Activated CD4-positive, alpha-beta memory T cell treated with anti-CD3 and anti-CD28 coated beads for 36 hours (primary cell): ENCODE results near the gene PLCB1. TPM values are rescaled to one million over a fixed set of nuclear protein-coding genes. Genes with fewer than 3 reads are reported as not detected.
A peak's percentile ranks its signal among the peaks of the same experiment; 100 is the strongest.
"Not testable (repeated sequence)": the region's sequence is repeated elsewhere in the genome, so short reads cannot be mapped to it uniquely, and the experiment has no call there.

Source experiments
- CTCF ChIA-PET: fragments of 350-600 bp; sonication (Branson Sonifier 250); formaldehyde crosslinking; loops from one replicate; lab custom pipeline; 2021; ENCODE audit warnings: antibody characterized with exemption, inconsistent platforms; lab: Charles Lee
- POLR2A ChIA-PET: fragments of 350-600 bp; sonication (Branson Sonifier 250); formaldehyde crosslinking; loops from one replicate; lab custom pipeline; 2021; ENCODE audit warnings: antibody characterized with exemption; lab: Charles Lee
- DNase-seq: peaks from one replicate; pipeline ENCODE4 v3.0.0-alpha.2; 2020
- H3K27ac Mint-ChIP-seq: one replicate; pipeline ENCODE4 v1.8.0; 2021; ENCODE audit warnings: mixed read lengths
- H3K27me3 Mint-ChIP-seq: one replicate; pipeline ENCODE4 v1.8.0; 2021; ENCODE audit warnings: mixed read lengths
- H3K36me3 Mint-ChIP-seq: one replicate; pipeline ENCODE4 v1.8.0; 2021; ENCODE audit warnings: mixed read lengths
- H3K4me1 Mint-ChIP-seq: one replicate; pipeline ENCODE4 v1.8.0; 2021; ENCODE audit warnings: low read depth, mixed read lengths
- H3K4me3 Mint-ChIP-seq: one replicate; pipeline ENCODE4 v1.8.0; 2021; ENCODE audit warnings: mild to moderate bottlenecking, mixed read lengths
- H3K9me3 Mint-ChIP-seq: one replicate; pipeline ENCODE4 v1.8.0; 2021; ENCODE audit warnings: mixed read lengths
- intact Hi-C: fragments of 100-400 bp; cut with micrococcal nuclease; formaldehyde crosslinking; loops from one replicate; pipeline ENCODE4 v1.15.1; 2023
- total RNA-seq, 2 experiments: library from RNA; stranded (reverse); gene quantifications; one replicate each; pipeline ENCODE4 v1.2.3, GENCODE V29; 2021

PLCB1 gene
- total RNA-seq, 2 experiments from 2014 or later = 3.9 to 4.0 TPM

- no peak overlapping the region for H3K4me3 Mint-ChIP-seq
- H3K4me1 Mint-ChIP-seq = no peaks in the 10 kb centered on the region
- intact Hi-C loops = no loop called here
- no peaks in the 10 kb centered on the region for H3K27me3 Mint-ChIP-seq
- H3K9me3 Mint-ChIP-seq = peaks cover 2% of the 10 kb centered on the region
- CTCF ChIA-PET = no interaction called here
- POLR2A ChIA-PET = interaction anchor here (0.6 kb wide), 1 partner anchor 1830 kb away, joined by 4 read pairs; no protein-coding TSS in a partner anchor
- no peak overlapping the region for H3K27ac Mint-ChIP-seq
- DNase-seq = no peak
- no peaks in the 10 kb centered on the region for H3K36me3 Mint-ChIP-seq
Observed at GRCh38 chr20:8589956-8590355, 457.9 kb downstream of the PLCB1 start.

DNA sequence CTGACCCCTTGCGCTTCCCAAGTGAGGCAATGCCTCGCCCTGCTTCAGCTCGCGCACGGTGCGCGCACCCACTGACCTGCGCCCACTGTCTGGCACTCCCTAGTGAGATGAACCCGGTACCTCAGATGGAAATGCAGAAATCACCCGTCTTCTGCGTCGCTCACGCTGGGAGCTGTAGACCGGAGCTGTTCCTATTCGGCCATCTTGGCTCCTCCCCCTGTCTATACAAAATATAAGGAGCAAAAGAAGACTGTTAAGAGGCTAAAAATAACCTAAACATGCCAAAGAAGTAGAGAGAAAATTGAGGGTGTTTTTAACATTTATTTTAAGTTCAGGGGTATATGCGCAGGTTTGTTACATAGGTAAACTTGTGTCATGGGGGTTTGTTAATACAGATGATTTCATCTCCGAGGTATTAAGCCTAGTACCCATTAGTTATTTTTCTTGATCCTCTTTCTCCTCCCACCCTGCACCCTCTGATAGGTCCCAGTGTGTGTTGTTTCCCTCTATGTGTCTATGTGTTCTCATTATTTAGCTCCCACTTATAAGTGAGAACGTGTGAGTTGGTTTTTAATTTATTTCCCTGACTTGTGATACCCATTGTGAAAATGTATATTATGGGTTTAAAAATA, 469.0 kb downstream of the PLCB1 start:
- H3K36me3 Mint-ChIP-seq, DNase-seq, H3K4me3 Mint-ChIP-seq, H3K27ac Mint-ChIP-seq, POLR2A ChIA-PET, H3K9me3 Mint-ChIP-seq, intact Hi-C loops, H3K27me3 Mint-ChIP-seq, CTCF ChIA-PET: not testable (repeated sequence)
- peaks cover 11% of the 10 kb centered on the region for H3K4me1 Mint-ChIP-seq

DNA sequence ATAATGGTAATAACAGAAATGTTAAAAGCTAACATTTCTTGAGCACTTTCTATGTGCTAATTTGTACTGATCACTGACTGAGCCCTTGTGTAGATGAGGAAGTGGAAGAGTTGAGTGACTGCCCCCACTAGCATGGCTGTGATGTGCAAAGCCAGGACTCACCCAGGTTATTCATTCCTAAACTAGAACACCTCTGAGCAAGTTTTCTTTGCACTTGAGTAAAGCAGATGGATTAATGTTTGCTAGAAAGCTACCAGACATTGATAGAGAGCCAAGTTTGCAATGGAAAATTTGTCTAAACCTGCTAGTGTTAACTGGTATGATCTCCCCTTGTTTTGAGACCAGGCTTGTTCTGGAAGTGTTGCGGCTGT, 469.5 kb downstream of the PLCB1 start:
- no peaks in the 10 kb centered on the region for H3K9me3 Mint-ChIP-seq
- ChIA-PET POLR2A (no interaction called here), CTCF (no interaction called here)
- H3K4me1 Mint-ChIP-seq = peaks cover 11% of the 10 kb centered on the region
- no peaks in the 10 kb centered on the region for H3K27me3 Mint-ChIP-seq
- H3K4me3 Mint-ChIP-seq = no peak overlapping the region
- DNase-seq = no peak
- intact Hi-C loops = no loop called here
- no peaks in the 10 kb centered on the region for H3K36me3 Mint-ChIP-seq
- no peak overlapping the region for H3K27ac Mint-ChIP-seq

GRCh38 chr20:8602389-8603116, 470.5 kb downstream of the PLCB1 start:
- Mint-ChIP-seq H3K36me3 (no peaks in the 10 kb centered on the region), H3K27ac (no peak overlapping the region), H3K9me3 (no peaks in the 10 kb centered on the region), H3K4me1 (peaks cover 11% of the 10 kb centered on the region), H3K27me3 (no peaks in the 10 kb centered on the region), H3K4me3 (peak overlapping the region; percentile 40)
- intact Hi-C loops = no loop called here
- ChIA-PET CTCF (no interaction called here), POLR2A (no interaction called here)
- DNase-seq = no peak

DNA sequence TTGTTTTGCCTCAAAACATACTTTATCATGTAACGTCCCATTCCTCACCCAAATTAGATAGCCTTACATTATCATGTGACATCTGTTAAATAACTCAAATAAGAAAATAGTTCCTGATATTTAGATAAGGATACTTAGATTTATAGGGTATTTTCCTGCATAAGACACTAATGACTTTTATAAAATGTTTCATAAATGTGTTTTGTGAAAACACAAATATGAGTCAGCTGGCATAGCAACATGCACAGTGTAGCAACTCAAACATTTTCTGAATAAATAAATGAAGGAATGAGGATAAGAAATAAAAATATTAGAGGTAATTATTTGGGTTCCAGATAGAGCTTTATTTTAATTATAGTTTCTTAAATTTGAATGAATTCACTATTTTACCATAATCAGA, 476.4 kb downstream of the PLCB1 start:
- Mint-ChIP-seq H3K27me3 (no peaks in the 10 kb centered on the region), H3K4me3 (no peak overlapping the region), H3K27ac (no peak overlapping the region), H3K9me3 (no peaks in the 10 kb centered on the region), H3K36me3 (no peaks in the 10 kb centered on the region), H3K4me1 (no peaks in the 10 kb centered on the region)
- ChIA-PET CTCF (interaction anchor here (0.9 kb wide), 1 partner anchor 470 kb away, joined by 3 read pairs; no protein-coding TSS in a partner anchor), POLR2A (no interaction called here)
- DNase-seq = no peak
- intact Hi-C loops = no loop called here

- H3K36me3 Mint-ChIP-seq = no peaks in the 10 kb centered on the region
- intact Hi-C loops = no loop called here
- H3K4me3 Mint-ChIP-seq = no peak overlapping the region
- H3K27me3 Mint-ChIP-seq = no peaks in the 10 kb centered on the region
- POLR2A ChIA-PET = no interaction called here
- CTCF ChIA-PET = no interaction called here
- H3K9me3 Mint-ChIP-seq = no peaks in the 10 kb centered on the region
- H3K27ac Mint-ChIP-seq = no peak overlapping the region
- H3K4me1 Mint-ChIP-seq = no peaks in the 10 kb centered on the region
- DNase-seq = no peak
Observed at GRCh38 chr20:8616792-8617191, 484.7 kb downstream of the PLCB1 start.

GRCh38 chr20:8621001-8621400, 488.9 kb downstream of the PLCB1 start:
- Mint-ChIP-seq H3K36me3 (no peaks in the 10 kb centered on the region), H3K27ac (no peak overlapping the region), H3K4me1 (no peaks in the 10 kb centered on the region), H3K4me3 (no peak overlapping the region), H3K27me3 (no peaks in the 10 kb centered on the region), H3K9me3 (no peaks in the 10 kb centered on the region)
- ChIA-PET CTCF (no interaction called here), POLR2A (no interaction called here)
- DNase-seq = no peak
- intact Hi-C loops = no loop called here

GRCh38 chr20:8624046-8624445, 492.0 kb downstream of the PLCB1 start:
- no peaks in the 10 kb centered on the region for H3K4me1 Mint-ChIP-seq
- H3K4me3 Mint-ChIP-seq = no peak overlapping the region
- H3K27me3 Mint-ChIP-seq = no peaks in the 10 kb centered on the region
- H3K36me3 Mint-ChIP-seq = no peaks in the 10 kb centered on the region
- no peak overlapping the region for H3K27ac Mint-ChIP-seq
- DNase-seq = no peak
- CTCF ChIA-PET = no interaction called here
- intact Hi-C loops = no loop called here
- POLR2A ChIA-PET = no interaction called here
- H3K9me3 Mint-ChIP-seq = no peaks in the 10 kb centered on the region

GRCh38 chr20:8624616-8625015, 492.6 kb downstream of the PLCB1 start:
- DNase-seq = no peak
- H3K27me3 Mint-ChIP-seq = no peaks in the 10 kb centered on the region
- H3K27ac Mint-ChIP-seq = no peak overlapping the region
- H3K4me1 Mint-ChIP-seq = no peaks in the 10 kb centered on the region
- no peak overlapping the region for H3K4me3 Mint-ChIP-seq
- ChIA-PET CTCF (no interaction called here), POLR2A (no interaction called here)
- H3K36me3 Mint-ChIP-seq = no peaks in the 10 kb centered on the region
- intact Hi-C loops = no loop called here
- no peaks in the 10 kb centered on the region for H3K9me3 Mint-ChIP-seq

GRCh38 chr20:8627340-8628004, 495.4 kb downstream of the PLCB1 start:
- Mint-ChIP-seq H3K9me3 (no peaks in the 10 kb centered on the region), H3K4me3 (no peak overlapping the region), H3K27ac (no peak overlapping the region), H3K4me1 (no peaks in the 10 kb centered on the region), H3K27me3 (no peaks in the 10 kb centered on the region), H3K36me3 (no peaks in the 10 kb centered on the region)
- POLR2A ChIA-PET = no interaction called here
- CTCF ChIA-PET = no interaction called here
- intact Hi-C loops = no loop called here
- no peak for DNase-seq

- POLR2A ChIA-PET = no interaction called here
- no peaks in the 10 kb centered on the region for H3K27me3 Mint-ChIP-seq
- no peak for DNase-seq
- H3K27ac Mint-ChIP-seq = no peak overlapping the region
- H3K36me3 Mint-ChIP-seq = no peaks in the 10 kb centered on the region
- no peaks in the 10 kb centered on the region for H3K9me3 Mint-ChIP-seq
- intact Hi-C loops = no loop called here
- CTCF ChIA-PET = no interaction called here
- H3K4me3 Mint-ChIP-seq = no peak overlapping the region
- H3K4me1 Mint-ChIP-seq = no peaks in the 10 kb centered on the region
Observed at GRCh38 chr20:8631271-8631670, 499.2 kb downstream of the PLCB1 start.

DNA sequence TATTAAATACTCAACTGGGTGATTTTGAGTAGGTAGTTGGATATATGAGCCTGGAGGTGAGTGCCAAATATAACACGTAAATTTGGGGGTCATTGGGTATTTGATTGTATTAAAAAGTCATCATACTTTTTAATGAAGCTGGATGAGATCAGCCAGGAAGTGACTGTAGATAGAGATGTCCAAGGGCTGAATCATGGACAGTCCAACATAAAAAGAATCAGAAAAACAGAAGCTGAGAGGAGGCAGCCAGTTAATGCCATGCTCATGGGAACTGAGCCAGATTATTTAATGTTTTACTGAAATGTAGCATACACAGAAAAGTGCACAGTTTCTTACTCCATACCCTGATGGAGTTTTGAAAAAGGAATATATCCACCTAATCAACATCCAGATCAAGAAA, 501.3 kb downstream of the PLCB1 start:
- no peaks in the 10 kb centered on the region for H3K9me3 Mint-ChIP-seq
- no peak overlapping the region for H3K27ac Mint-ChIP-seq

More for the DNA sequence above, 501.3 kb downstream of the PLCB1 start:
- no peak overlapping the region for H3K4me3 Mint-ChIP-seq
- intact Hi-C loops = no loop called here
- no peaks in the 10 kb centered on the region for H3K4me1 Mint-ChIP-seq
- CTCF ChIA-PET = no interaction called here
- H3K27me3 Mint-ChIP-seq = no peaks in the 10 kb centered on the region
- POLR2A ChIA-PET = no interaction called here
- DNase-seq = no peak
- H3K36me3 Mint-ChIP-seq = no peaks in the 10 kb centered on the region
